ENCODE results near the gene MTHFD2L.

Gene MTHFD2L

GRCh38 chr4:74283614-74284013 lies 125.7 kb downstream of the MTHFD2L start:
- TF ChIP-seq, protein P1, sequence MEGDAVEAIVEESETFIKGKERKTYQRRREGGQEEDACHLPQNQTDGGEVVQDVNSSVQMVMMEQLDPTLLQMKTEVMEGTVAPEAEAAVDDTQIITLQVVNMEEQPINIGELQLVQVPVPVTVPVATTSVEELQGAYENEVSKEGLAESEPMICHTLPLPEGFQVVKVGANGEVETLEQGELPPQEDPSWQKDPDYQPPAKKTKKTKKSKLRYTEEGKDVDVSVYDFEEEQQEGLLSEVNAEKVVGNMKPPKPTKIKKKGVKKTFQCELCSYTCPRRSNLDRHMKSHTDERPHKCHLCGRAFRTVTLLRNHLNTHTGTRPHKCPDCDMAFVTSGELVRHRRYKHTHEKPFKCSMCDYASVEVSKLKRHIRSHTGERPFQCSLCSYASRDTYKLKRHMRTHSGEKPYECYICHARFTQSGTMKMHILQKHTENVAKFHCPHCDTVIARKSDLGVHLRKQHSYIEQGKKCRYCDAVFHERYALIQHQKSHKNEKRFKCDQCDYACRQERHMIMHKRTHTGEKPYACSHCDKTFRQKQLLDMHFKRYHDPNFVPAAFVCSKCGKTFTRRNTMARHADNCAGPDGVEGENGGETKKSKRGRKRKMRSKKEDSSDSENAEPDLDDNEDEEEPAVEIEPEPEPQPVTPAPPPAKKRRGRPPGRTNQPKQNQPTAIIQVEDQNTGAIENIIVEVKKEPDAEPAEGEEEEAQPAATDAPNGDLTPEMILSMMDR (IDR thresholded peaks at IDR 0.05; ENCODE audit: insufficient read depth, missing control alignments): no peak
- no peak for DNase-seq (ENCODE audit: insufficient read length, low spot score)
- FAIRE-seq: no peak

GRCh38 chr4:74284053-74284452 lies 126.1 kb downstream of the MTHFD2L start:
- TF ChIP-seq, protein P1 (IDR thresholded peaks at IDR 0.05; ENCODE audit: insufficient read depth, missing control alignments): no peak
- FAIRE-seq (no peak), DNase-seq (ENCODE audit: insufficient read length, low spot score) (no peak)

- DNase-seq (ENCODE audit: insufficient read length, low spot score) (no peak), FAIRE-seq (no peak)
- TF ChIP-seq, protein P1 (IDR thresholded peaks at IDR 0.05; ENCODE audit: insufficient read depth, missing control alignments): no peak
Observed at GRCh38 chr4:74287164-74287563, 129.2 kb downstream of the MTHFD2L start.

- DNase-seq (ENCODE audit: insufficient read length, low spot score) (no peak), FAIRE-seq (no peak)
- TF ChIP-seq, protein P1 (IDR thresholded peaks at IDR 0.05; ENCODE audit: insufficient read depth, missing control alignments): no peak
Observed at GRCh38 chr4:74287791-74288190, 129.9 kb downstream of the MTHFD2L start.

- FAIRE-seq: no peak
- TF ChIP-seq, protein P1 (IDR thresholded peaks at IDR 0.05; ENCODE audit: insufficient read depth, missing control alignments): no peak
- no peak for DNase-seq (ENCODE audit: insufficient read length, low spot score)
Observed at GRCh38 chr4:74291471-74291870, 133.6 kb downstream of the MTHFD2L start.

GRCh38 chr4:74292111-74292870 lies 134.4 kb downstream of the MTHFD2L start:
- FAIRE-seq (no peak), DNase-seq (ENCODE audit: insufficient read length, low spot score) (no peak)
- TF ChIP-seq, protein P1 (IDR thresholded peaks at IDR 0.05; ENCODE audit: insufficient read depth, missing control alignments): no peak

DNA sequence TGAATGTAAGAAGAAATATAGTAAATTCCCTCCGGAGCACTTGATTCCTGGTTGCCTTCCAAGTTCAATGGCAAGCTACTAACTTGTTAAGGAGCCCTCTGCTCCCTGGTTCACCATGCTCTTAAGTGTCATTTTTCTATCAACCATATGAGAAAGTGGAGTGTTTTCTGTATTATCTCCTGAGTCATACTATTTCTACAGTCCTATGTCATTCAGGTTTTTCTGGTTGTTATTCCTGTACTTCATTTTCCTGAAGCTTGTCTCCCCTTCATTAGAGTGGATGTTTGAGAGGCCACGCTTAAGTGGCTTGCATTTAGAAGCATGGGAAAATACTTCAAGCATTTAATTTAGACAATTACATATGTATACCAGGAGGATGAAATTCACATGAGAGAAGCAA lies 135.6 kb downstream of the MTHFD2L start:
- DNase-seq (ENCODE audit: insufficient read length, low spot score) (no peak), FAIRE-seq (no peak)
- TF ChIP-seq, protein P1 (IDR thresholded peaks at IDR 0.05; ENCODE audit: insufficient read depth, missing control alignments): no peak
